Breast epithelium (tissue), 3 donors: Measurements from ENCODE around the gene IL13RA1.

Experiments
- CTCF ChIP-seq, 3 donors: fragments of 450-650 bp; IDR thresholded peaks; one replicate each; pipeline ENCODE4 v1.5.1; 2016 to 2017; ENCODE audit warnings: antibody characterized with exemption in 3 of 3, mild to moderate bottlenecking in 3 of 3, moderate library complexity in 3 of 3
- POLR2A ChIP-seq: fragments of 450-650 bp; IDR thresholded peaks from one replicate; pipeline ENCODE4 v1.6.1; 2016; ENCODE audit warnings: antibody characterized with exemption, mild to moderate bottlenecking, moderate library complexity
- POLR2AphosphoS5 ChIP-seq, 3 donors: sonication (generic); formaldehyde crosslinking; IDR thresholded peaks; one replicate each; pipeline ENCODE4 v1.6.1; 2017; ENCODE audit warnings: antibody characterized with exemption in 3 of 3

- TF ChIP-seq CTCF (IDR thresholded peaks at IDR 0.05) (no peak), POLR2A (no peak), POLR2AphosphoS5 (IDR thresholded peaks at IDR 0.05) (no peak)
These were observed 12.9 kb upstream of the IL13RA1 start for GRCh38 chrX:118714521-118714920.
